Measurements from ENCODE around the gene KATNAL1. TPM values are rescaled to one million over a fixed set of nuclear protein-coding genes. Genes with fewer than 3 reads are reported as not detected.

The KATNAL1 gene
- total and polyA plus RNA-seq, 5 donors from 2014 or later: 5.1 to 29.2 (median 6.3) TPM

DNA sequence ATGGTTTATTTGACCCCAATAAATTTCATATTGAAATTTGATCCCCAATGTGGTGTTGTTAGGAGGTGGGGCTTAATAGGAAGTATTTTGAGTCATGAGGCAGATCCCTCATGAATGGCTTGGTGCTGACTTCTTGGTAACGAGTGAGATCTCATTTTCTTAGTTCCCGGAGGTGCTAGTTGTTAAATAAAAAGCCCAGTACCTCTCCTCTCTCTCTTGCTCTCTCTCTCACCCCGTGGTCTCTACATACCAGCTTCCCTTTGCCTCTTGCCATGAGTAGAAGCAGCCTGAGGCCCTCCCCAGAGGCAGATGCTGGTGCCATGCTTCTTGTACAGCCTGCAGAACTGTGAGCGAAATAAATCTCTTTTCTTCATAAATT is 39.4 kb upstream of the KATNAL1 start:
- peak; percentile 56 to 60 for ATAC-seq (ENCODE audit: low read depth in 2 of 2)
- Histone ChIP-seq H3K9me3 (ENCODE audit: control insufficient read depth in 2 of 2, low read length in 2 of 2) (no peaks in the 10 kb centered on the region), H3K4me1 (ENCODE audit: control insufficient read depth, insufficient read depth, low read length, poor library complexity, severe bottlenecking) (peaks cover 34% of the 10 kb centered on the region), H3K4me3 (ENCODE audit: low read depth, low read length) (peak overlapping the region; percentile 66), H3K36me3 (ENCODE audit: control insufficient read depth, insufficient read depth, low read length) (peaks cover 14% of the 10 kb centered on the region), H3K27ac (ENCODE audit: insufficient read depth, low read length, poor library complexity, severe bottlenecking) (peak overlapping the region; percentile 6), H3K27me3 (ENCODE audit: control insufficient read depth, insufficient read depth, low read length) (no peaks in the 10 kb centered on the region)
- Mint-ChIP-seq H3K9me3 (no peaks in the 10 kb centered on the region), H3K36me3 (peaks cover 24% of the 10 kb centered on the region), H3K27ac (peak overlapping the region in 2 of 3 donors; percentile 39 to 89), H3K27me3 (peaks cover 5% of the 10 kb centered on the region), H3K4me1 (peaks cover 21 to 62% (median 48%) of the 10 kb centered on the region in 4 donors), H3K4me3 (peak overlapping the region; percentile 53 to 89 (median 76))
- DNase-seq: no peak

DNA sequence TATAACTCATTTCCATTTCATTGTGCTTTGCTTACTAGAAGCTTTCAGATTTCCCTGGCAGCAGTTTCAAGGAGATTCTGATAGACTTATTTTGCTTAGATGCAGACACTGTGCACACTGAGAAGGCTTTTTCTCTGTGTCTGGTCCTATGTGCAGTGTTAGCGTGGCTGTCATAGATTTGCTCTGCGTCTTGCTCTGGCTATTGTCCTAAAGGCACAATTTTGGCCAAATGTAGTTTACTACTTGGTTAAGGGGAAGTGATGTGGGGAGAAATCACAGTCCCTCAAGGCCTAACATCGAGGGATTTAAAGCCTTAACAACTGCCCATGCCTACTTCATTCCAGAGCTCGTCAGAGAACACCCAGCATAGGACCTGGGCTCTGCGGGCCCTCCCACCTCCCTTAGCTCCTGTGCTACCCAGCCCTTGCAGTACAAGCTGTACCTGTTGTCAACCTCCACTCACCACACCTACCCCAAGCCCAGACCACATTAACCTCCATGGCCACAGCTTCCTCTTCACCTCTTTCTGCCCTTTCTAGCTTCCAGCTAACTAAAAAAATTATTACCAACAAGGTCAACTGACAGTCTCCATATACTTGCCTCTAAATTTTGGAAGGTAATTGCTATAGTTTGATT is 38.9 kb upstream of the KATNAL1 start:
- peak overlapping the region; percentile 6 for H3K27ac ChIP-seq (ENCODE audit: insufficient read depth, low read length, poor library complexity, severe bottlenecking)
- H3K4me1 ChIP-seq (ENCODE audit: control insufficient read depth, insufficient read depth, low read length, poor library complexity, severe bottlenecking): peaks cover 34% of the 10 kb centered on the region
- no peaks in the 10 kb centered on the region for H3K9me3 ChIP-seq (ENCODE audit: control insufficient read depth in 2 of 2, low read length in 2 of 2)
- H3K27me3 ChIP-seq (ENCODE audit: control insufficient read depth, insufficient read depth, low read length): no peaks in the 10 kb centered on the region
- H3K36me3 ChIP-seq (ENCODE audit: control insufficient read depth, insufficient read depth, low read length): peaks cover 17% of the 10 kb centered on the region
- peak; percentile 25 to 92 (median 71) for DNase-seq
- peak overlapping the region; percentile 1 to 89 (median 39) for H3K27ac Mint-ChIP-seq
- H3K36me3 Mint-ChIP-seq: peaks cover 25% of the 10 kb centered on the region
- H3K4me1 Mint-ChIP-seq: peaks cover 21 to 60% (median 48%) of the 10 kb centered on the region in 4 donors
- peaks cover 5% of the 10 kb centered on the region for H3K27me3 Mint-ChIP-seq
- H3K4me3 ChIP-seq (ENCODE audit: low read depth, low read length): peak overlapping the region; percentile 66
- peak overlapping the region; percentile 53 to 89 (median 76) for H3K4me3 Mint-ChIP-seq
- H3K9me3 Mint-ChIP-seq: no peaks in the 10 kb centered on the region
- peak; percentile 89 to 95 for ATAC-seq (ENCODE audit: low read depth in 2 of 2)

DNA sequence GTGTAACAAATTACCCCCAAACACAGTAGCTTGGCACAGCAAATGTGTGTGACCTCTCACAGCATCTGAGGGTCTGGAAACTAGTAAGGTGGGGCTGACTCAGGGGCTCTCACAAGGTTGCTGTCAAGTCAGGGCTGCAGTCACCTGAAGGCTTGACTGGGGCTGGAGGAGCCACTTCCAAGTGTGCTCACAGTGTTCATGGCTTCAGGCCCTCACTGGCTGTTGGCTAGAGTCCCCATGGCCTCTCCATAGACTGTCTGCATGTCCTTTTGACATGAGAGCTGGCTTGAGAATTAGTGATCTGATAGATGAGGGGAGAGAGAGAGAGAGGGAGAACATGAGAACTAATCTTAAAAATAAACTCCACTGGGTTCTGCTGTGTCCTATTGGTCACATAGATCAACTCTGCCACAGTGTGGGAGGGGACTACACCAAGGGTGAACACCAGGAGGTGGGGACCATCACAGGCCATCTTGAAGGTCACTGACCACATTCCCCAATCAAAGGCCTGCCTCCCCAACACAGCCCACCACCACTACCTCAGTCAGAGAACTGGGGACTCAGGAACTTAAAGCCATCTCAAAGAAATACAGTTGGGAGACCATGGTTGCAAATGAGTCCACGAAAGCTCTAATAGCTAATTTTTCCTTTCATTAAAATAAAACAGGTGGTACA is 38.2 kb upstream of the KATNAL1 start:
- Histone ChIP-seq H3K4me1 (ENCODE audit: control insufficient read depth, insufficient read depth, low read length, poor library complexity, severe bottlenecking) (peaks cover 34% of the 10 kb centered on the region), H3K9me3 (ENCODE audit: control insufficient read depth in 2 of 2, low read length in 2 of 2) (no peaks in the 10 kb centered on the region), H3K27ac (ENCODE audit: insufficient read depth, low read length, poor library complexity, severe bottlenecking) (no peak overlapping the region), H3K27me3 (ENCODE audit: control insufficient read depth, insufficient read depth, low read length) (no peaks in the 10 kb centered on the region), H3K36me3 (ENCODE audit: control insufficient read depth, insufficient read depth, low read length) (peaks cover 24% of the 10 kb centered on the region), H3K4me3 (ENCODE audit: low read depth, low read length) (peak overlapping the region; percentile 66)
- H3K27me3 Mint-ChIP-seq: peaks cover 5% of the 10 kb centered on the region
- no peaks in the 10 kb centered on the region for H3K9me3 Mint-ChIP-seq
- ATAC-seq (ENCODE audit: low read depth in 2 of 2) (no peak), DNase-seq (no peak)
- H3K4me1 Mint-ChIP-seq: peaks cover 21 to 63% (median 48%) of the 10 kb centered on the region in 4 donors
- H3K4me3 Mint-ChIP-seq: peak overlapping the region; percentile 53 to 89 (median 76)
- H3K27ac Mint-ChIP-seq: peak overlapping the region in 1 of 3 donors; percentile 1
- peaks cover 32% of the 10 kb centered on the region for H3K36me3 Mint-ChIP-seq

DNA sequence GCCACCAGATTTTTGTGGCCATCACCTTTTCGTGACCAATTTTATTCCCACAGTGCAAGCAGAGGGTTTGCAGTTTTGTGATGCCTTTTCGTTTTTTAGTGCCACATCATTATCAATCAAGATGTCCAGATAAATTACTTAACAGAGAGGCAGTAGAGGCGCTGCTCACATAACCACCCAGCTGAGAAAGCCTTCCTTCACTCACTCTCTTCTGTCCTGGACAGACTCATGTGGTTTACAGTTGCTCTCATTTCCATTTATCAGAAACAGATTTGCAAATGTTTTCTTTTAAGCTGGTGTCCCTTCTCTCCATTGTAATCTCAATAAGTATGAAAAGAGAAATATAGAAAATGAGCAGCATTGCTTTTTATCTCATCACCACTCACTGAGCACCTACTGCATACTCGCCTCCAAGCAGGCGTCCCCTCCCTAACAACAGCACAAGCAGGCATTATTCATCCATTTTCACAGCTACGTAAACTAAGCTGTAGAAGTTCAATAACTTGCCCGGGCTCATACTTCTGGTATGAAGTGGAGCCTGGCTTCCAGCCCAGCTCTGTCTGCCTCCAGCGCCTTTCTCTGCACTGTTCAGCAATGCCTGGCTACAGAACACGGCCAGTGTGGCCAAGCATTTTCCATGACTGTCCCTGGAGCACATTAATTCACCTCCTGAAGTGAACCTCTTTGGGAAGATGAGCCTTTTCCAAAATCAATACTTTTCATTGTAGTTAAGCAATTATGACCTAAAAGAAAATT is 34.6 kb upstream of the KATNAL1 start:
- Histone ChIP-seq H3K9me3 (ENCODE audit: control insufficient read depth in 2 of 2, low read length in 2 of 2) (no peaks in the 10 kb centered on the region), H3K27ac (ENCODE audit: insufficient read depth, low read length, poor library complexity, severe bottlenecking) (no peak overlapping the region), H3K27me3 (ENCODE audit: control insufficient read depth, insufficient read depth, low read length) (no peaks in the 10 kb centered on the region), H3K4me3 (ENCODE audit: low read depth, low read length) (no peak overlapping the region), H3K36me3 (ENCODE audit: control insufficient read depth, insufficient read depth, low read length) (peaks cover 31% of the 10 kb centered on the region), H3K4me1 (ENCODE audit: control insufficient read depth, insufficient read depth, low read length, poor library complexity, severe bottlenecking) (peaks cover 22% of the 10 kb centered on the region)
- Mint-ChIP-seq H3K9me3 (no peaks in the 10 kb centered on the region), H3K36me3 (peaks cover 46% of the 10 kb centered on the region), H3K27ac (peak overlapping the region in 1 of 3 donors; percentile 29), H3K4me3 (no peak overlapping the region), H3K4me1 (peaks cover 27 to 55% (median 43%) of the 10 kb centered on the region in 4 donors), H3K27me3 (peaks cover 4% of the 10 kb centered on the region)
- DNase-seq (no peak), ATAC-seq (ENCODE audit: low read depth in 2 of 2) (no peak)

DNA sequence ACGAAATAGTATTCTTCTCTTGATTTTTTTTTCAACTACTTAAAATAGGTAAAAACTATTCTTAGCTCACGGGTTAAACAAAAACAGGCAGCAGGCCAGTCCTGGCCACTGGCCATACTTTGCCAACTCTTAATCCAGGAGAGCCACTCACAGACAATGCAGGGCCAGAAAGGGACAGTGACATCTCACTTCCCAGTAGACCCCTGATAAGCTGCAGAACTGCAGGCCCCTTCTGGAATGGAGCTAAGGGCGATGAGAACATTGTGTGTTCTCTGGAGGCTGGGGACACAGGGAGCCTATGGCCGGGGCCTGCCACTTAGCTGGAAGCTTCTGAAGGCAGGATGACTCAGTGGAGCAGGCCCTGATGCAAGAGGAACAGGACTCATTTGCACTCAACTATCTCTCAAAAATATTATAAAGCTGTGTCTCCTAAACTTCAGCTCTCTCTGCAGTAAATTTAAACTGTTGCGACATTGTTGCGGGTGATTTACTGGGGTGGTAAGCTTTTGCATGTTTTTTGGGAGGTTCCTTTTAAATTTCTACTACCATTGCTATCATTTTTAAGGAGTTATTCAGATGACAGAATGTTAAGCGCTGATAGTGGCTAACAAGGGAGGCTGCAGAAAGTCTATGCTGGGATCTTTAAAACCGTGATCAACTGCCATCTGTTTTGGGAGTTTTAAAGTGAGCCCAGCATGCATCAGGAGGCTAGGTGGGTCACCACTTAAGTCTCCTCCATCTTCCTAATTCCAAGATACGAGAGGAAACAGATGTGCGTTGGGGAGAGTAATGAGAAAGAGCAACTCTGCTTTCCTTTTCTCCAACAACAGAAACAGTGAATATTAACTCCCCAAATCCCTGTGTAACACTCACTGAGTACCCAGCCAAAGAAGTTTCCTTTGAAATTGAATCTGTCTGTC is 33.2 kb upstream of the KATNAL1 start:
- peaks cover 19 to 50% (median 34%) of the 10 kb centered on the region in 4 donors for H3K4me1 Mint-ChIP-seq
- H3K4me1 ChIP-seq (ENCODE audit: control insufficient read depth, insufficient read depth, low read length, poor library complexity, severe bottlenecking): peaks cover 8% of the 10 kb centered on the region

DNA sequence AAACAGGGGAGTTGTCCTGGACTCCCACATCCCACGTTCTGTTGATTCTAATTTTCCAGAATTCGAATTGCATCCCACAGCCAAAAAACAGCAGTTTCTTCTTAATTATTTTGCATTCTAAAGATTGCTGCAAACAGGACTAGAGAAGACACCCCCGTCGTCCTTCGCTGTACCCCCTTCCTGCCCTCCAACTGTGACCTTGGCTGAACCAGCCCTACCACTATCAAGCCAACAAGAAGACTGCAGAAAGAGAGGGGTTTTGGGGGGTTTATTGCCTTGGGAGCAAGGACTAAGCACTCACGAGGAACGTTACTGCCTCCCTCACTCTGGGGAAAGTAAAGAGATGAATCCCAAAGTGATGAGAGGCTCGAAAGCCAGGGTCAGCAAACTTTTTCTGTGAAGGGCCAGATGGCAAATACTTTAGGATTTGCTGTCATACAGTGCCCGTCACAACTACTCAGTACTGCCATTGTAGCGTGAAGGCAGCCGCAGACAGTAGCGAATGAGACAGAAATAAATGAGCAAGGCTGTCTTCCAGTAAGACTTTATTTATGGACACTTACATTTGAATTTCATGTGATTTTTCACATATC is 32.5 kb upstream of the KATNAL1 start:
- peaks cover 16 to 47% (median 27%) of the 10 kb centered on the region in 4 donors for H3K4me1 Mint-ChIP-seq
- no peak overlapping the region for H3K27ac ChIP-seq (ENCODE audit: insufficient read depth, low read length, poor library complexity, severe bottlenecking)

More for the DNA sequence above, 33.2 kb upstream of the KATNAL1 start:
- H3K27me3 ChIP-seq (ENCODE audit: control insufficient read depth, insufficient read depth, low read length): no peaks in the 10 kb centered on the region
- peaks cover 46% of the 10 kb centered on the region for H3K36me3 Mint-ChIP-seq
- no peak overlapping the region for H3K4me3 Mint-ChIP-seq
- no peak overlapping the region for H3K4me3 ChIP-seq (ENCODE audit: low read depth, low read length)
- no peaks in the 10 kb centered on the region for H3K9me3 ChIP-seq (ENCODE audit: control insufficient read depth in 2 of 2, low read length in 2 of 2)
- H3K9me3 Mint-ChIP-seq: no peaks in the 10 kb centered on the region
- no peaks in the 10 kb centered on the region for H3K27me3 Mint-ChIP-seq
- H3K36me3 ChIP-seq (ENCODE audit: control insufficient read depth, insufficient read depth, low read length): peaks cover 31% of the 10 kb centered on the region
- DNase-seq (no peak), ATAC-seq (ENCODE audit: low read depth in 2 of 2) (no peak)
- no peak overlapping the region for H3K27ac ChIP-seq (ENCODE audit: insufficient read depth, low read length, poor library complexity, severe bottlenecking)
- no peak overlapping the region for H3K27ac Mint-ChIP-seq

DNA sequence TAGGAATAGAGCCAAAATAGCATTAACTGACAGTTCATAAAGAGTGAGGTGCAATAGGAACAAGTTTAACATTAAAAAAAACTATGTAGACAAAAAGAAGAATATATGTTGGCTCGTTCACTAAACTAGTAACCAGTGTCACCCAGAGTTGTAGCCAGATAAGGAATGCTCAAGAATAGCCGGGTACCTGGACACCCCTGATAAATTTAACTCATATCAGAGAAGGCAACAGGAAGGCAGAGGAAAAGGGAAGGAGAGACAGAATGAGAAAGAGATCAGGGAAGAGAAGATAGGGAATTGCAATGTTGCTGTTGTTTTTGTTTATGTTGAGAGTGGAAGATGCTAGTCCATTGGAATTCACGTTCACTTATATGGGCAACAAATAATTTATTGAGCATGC is 31.6 kb upstream of the KATNAL1 start:
- Histone ChIP-seq H3K9me3 (ENCODE audit: control insufficient read depth in 2 of 2, low read length in 2 of 2) (no peaks in the 10 kb centered on the region), H3K27me3 (ENCODE audit: control insufficient read depth, insufficient read depth, low read length) (no peaks in the 10 kb centered on the region), H3K27ac (ENCODE audit: insufficient read depth, low read length, poor library complexity, severe bottlenecking) (no peak overlapping the region), H3K36me3 (ENCODE audit: control insufficient read depth, insufficient read depth, low read length) (peaks cover 31% of the 10 kb centered on the region), H3K4me3 (ENCODE audit: low read depth, low read length) (no peak overlapping the region), H3K4me1 (ENCODE audit: control insufficient read depth, insufficient read depth, low read length, poor library complexity, severe bottlenecking) (no peaks in the 10 kb centered on the region)
- Mint-ChIP-seq H3K4me3 (no peak overlapping the region), H3K9me3 (no peaks in the 10 kb centered on the region), H3K27ac (no peak overlapping the region), H3K36me3 (peaks cover 46% of the 10 kb centered on the region), H3K27me3 (no peaks in the 10 kb centered on the region), H3K4me1 (peaks cover 18 to 48% (median 28%) of the 10 kb centered on the region in 4 donors)
- no peak for DNase-seq
- no peak for ATAC-seq (ENCODE audit: low read depth in 2 of 2)

More for the DNA sequence above, 32.5 kb upstream of the KATNAL1 start:
- H3K4me3 Mint-ChIP-seq: no peak overlapping the region
- H3K27ac Mint-ChIP-seq: no peak overlapping the region
- H3K36me3 Mint-ChIP-seq: peaks cover 46% of the 10 kb centered on the region
- no peak for ATAC-seq (ENCODE audit: low read depth in 2 of 2)
- H3K4me1 ChIP-seq (ENCODE audit: control insufficient read depth, insufficient read depth, low read length, poor library complexity, severe bottlenecking): peaks cover under 1% of the 10 kb centered on the region
- peaks cover 31% of the 10 kb centered on the region for H3K36me3 ChIP-seq (ENCODE audit: control insufficient read depth, insufficient read depth, low read length)
- no peaks in the 10 kb centered on the region for H3K9me3 Mint-ChIP-seq
- no peaks in the 10 kb centered on the region for H3K27me3 Mint-ChIP-seq
- H3K27me3 ChIP-seq (ENCODE audit: control insufficient read depth, insufficient read depth, low read length): no peaks in the 10 kb centered on the region
- no peaks in the 10 kb centered on the region for H3K9me3 ChIP-seq (ENCODE audit: control insufficient read depth in 2 of 2, low read length in 2 of 2)
- no peak for DNase-seq
- no peak overlapping the region for H3K4me3 ChIP-seq (ENCODE audit: low read depth, low read length)
